Right atrium auricular region (tissue), 2 donors: ENCODE data around the gene LIN54. TPM values are rescaled to one million over a fixed set of nuclear protein-coding genes. Genes with fewer than 3 reads are reported as not detected.
"Not testable (repeated sequence)": the region's sequence is repeated elsewhere in the genome, so short reads cannot be mapped to it uniquely, and the experiment has no call there.

ENCODE experiments used
- DNase-seq: peaks from one replicate; pipeline ENCODE4 v3.0.0-alpha.2; 2019; ENCODE audit warnings: low spot score
- H3K27ac ChIP-seq, 2 donors: fragments of 200-600 bp; sonication (generic); 1 replicate in 1 of 2; 2 replicates in 1 of 2; pipeline ENCODE4 v1.5.1; 2016 to 2019
- H3K27me3 ChIP-seq, 2 donors: fragments of 200-600 bp; sonication (generic); one replicate each; pipeline versions ENCODE4 v1.5.1 to v1.6.0; 2017 to 2019
- H3K36me3 ChIP-seq: fragments of 200-600 bp; sonication (generic); one replicate; pipeline ENCODE4 v1.5.1; 2016
- H3K4me1 ChIP-seq, 2 donors: fragments of 200-600 bp; sonication (generic); one replicate each; pipeline versions ENCODE4 v1.5.1 to v1.6.0; 2017 to 2019
- H3K4me3 ChIP-seq, 2 donors: fragments of 200-600 bp; sonication (generic); 1 replicate in 1 of 2; 2 replicates in 1 of 2; pipeline ENCODE4 v1.5.1; 2017 to 2019; ENCODE audit warnings: mild to moderate bottlenecking in 1 of 2, moderate library complexity in 1 of 2
- H3K9me3 ChIP-seq, 2 donors: fragments of 200-600 bp; sonication (generic); one replicate each; pipeline ENCODE4 v1.5.1; 2019
- CTCF ChIP-seq, 2 donors: fragments of 200-600 bp; sonication (generic); IDR thresholded peaks; one replicate each; pipeline ENCODE4 v1.5.1; 2019; ENCODE audit warnings: antibody characterized with exemption in 2 of 2
- total RNA-seq, 2 donors: library from RNA; depleted of rRNA; stranded (reverse); fragments of >200 nt; gene quantifications; one replicate each; pipeline ENCODE4 v1.1.0, GENCODE V29; 2016

LIN54 gene
- total RNA-seq, 2 donors from 2014 or later, result 4.8 to 6.2 TPM

- peaks cover 0 to 29% of the 10 kb centered on the region in 2 donors for H3K4me1 ChIP-seq
- H3K4me3 ChIP-seq, result peak overlapping the region; percentile 70 to 76
- no peaks in the 10 kb centered on the region for H3K27me3 ChIP-seq
- H3K9me3 ChIP-seq, result no peaks in the 10 kb centered on the region
- no peaks in the 10 kb centered on the region for H3K36me3 ChIP-seq
- peak overlapping the region; percentile 93 for H3K27ac ChIP-seq
- TF ChIP-seq CTCF (IDR thresholded peaks at IDR 0.05), result no peak
- DNase-seq, result no peak
These were observed 507 bp downstream of the LIN54 start for GRCh38 chr4:83010111-83010521.

DNA sequence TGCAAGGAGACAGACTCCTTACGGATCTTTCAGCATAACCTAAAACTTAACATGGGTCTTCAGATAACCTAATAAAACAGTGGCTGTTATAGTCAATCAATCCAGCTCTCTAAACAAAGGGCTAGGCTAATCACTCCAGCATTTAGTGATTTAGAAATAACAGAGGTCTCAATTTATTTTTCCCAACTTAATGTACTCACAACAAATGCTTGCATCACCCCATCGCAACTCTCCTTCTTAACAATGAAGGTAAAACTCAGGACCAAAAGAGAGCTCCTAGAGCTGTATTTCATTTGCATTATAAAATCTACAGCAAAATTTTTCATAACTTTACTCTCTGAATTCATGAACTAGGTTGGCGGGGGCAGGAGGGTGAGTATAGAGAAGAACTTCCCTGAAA lies 1.1 kb downstream of the LIN54 start:
- no peak for DNase-seq
- Histone ChIP-seq H3K27me3 (no peaks in the 10 kb centered on the region), H3K27ac (peak overlapping the region in 1 of 2 donors; percentile 93), H3K9me3 (no peaks in the 10 kb centered on the region), H3K4me1 (peaks cover 0 to 29% of the 10 kb centered on the region in 2 donors), H3K36me3 (no peaks in the 10 kb centered on the region), H3K4me3 (peak overlapping the region; percentile 70 to 76)
- TF ChIP-seq CTCF (IDR thresholded peaks at IDR 0.05), result no peak

DNA sequence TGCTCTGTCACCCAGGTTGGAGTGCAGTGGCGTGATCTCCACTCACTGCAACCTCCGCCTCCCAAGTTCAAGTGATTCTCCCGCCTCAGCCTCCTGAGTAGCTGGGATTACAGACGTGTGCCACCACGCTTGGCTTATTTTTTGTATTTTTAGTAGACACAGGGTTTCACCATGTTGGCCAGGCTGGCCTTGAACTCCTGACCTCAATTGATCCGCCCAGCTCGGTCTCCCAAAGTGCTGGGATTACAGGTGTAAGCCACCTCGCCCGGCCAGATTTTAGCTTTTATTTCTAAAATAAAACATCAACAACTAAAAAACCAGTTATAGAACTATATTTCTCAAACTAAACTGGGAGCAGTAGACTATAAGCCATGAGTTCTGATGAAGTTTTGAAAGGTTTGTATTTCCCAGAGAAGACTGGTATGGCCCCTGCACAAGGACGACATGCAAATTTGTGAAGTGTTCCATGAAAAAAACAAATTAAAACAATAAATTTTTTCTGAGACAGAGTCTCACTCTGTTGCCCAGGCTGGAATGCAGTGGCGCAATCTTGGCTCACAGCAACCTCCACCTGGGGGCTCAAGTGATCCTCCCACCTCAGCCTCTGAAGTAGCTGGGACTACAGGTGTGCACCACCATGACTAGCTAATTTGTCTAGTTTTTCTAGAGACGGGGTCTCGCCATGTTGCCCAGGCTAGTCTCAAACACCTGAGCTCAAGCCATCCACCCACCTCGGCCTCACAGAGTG lies 7.4 kb downstream of the LIN54 start:
- H3K4me3 ChIP-seq, H3K27ac ChIP-seq, H3K9me3 ChIP-seq, H3K4me1 ChIP-seq, DNase-seq, H3K36me3 ChIP-seq, H3K27me3 ChIP-seq: not testable (repeated sequence)

- H3K27me3 ChIP-seq, result no peaks in the 10 kb centered on the region
- DNase-seq, result no peak
- H3K27ac ChIP-seq, result no peak overlapping the region
- H3K4me1 ChIP-seq, result no peaks in the 10 kb centered on the region
- H3K9me3 ChIP-seq, result no peaks in the 10 kb centered on the region
- H3K4me3 ChIP-seq, result no peak overlapping the region
- TF ChIP-seq CTCF (IDR thresholded peaks at IDR 0.05), result no peak
- H3K36me3 ChIP-seq, result no peaks in the 10 kb centered on the region
These were observed 8.3 kb downstream of the LIN54 start for GRCh38 chr4:83002329-83002728.

DNA sequence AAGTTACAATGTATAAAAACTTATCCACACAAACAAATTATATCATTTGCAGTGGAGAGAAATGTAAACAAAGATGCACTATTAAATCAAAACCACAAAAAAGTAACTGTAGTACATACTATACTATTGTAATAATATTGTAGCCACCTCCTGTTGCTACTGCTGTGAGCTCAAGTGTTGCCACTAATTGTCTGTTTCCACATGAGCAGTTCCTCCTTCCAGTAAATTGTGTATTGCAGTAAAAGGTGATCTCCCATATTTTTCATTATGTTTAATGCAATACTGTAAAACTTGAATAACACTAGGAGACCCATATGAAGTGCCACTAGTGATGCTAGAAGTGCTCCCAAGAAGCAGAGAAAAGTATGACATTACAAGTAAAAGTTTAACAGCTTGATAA lies 11.7 kb downstream of the LIN54 start:
- DNase-seq, result no peak
- H3K4me1 ChIP-seq, result no peaks in the 10 kb centered on the region
- no peak overlapping the region for H3K27ac ChIP-seq
- no peaks in the 10 kb centered on the region for H3K9me3 ChIP-seq
- no peaks in the 10 kb centered on the region for H3K27me3 ChIP-seq
- no peak overlapping the region for H3K4me3 ChIP-seq
- no peaks in the 10 kb centered on the region for H3K36me3 ChIP-seq
- no peak for TF ChIP-seq CTCF (IDR thresholded peaks at IDR 0.05)

DNA sequence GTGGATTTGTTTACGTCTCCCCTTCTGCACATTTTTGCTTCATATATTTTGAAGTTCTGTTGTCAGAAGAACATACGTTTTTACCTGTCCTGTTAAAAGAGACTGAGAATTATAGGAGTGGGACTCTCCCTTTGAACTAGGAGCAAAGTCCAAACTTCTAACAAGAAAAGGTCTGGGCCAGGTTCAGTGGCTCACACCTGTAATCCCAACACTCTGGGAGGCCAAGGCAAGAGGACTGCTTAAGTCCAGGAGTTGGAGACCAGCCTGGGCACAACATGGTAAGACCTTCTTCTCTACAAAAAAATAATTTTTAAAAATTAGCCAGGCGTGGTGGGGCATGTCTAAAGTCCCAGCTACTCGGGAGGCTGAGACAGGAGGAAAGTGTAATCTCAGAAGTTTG lies 15.8 kb downstream of the LIN54 start:
- TF ChIP-seq CTCF (IDR thresholded peaks at IDR 0.05), result no peak
- H3K36me3 ChIP-seq, result no peaks in the 10 kb centered on the region
- H3K27me3 ChIP-seq, result no peaks in the 10 kb centered on the region
- DNase-seq, result no peak
- no peaks in the 10 kb centered on the region for H3K9me3 ChIP-seq
- H3K4me1 ChIP-seq, result no peaks in the 10 kb centered on the region
- no peak overlapping the region for H3K27ac ChIP-seq
- no peak overlapping the region for H3K4me3 ChIP-seq
